GM13976 (cell line): ENCODE data around the gene PHF21A.

Experiments used
- DNase-seq: peaks from one replicate; pipeline ENCODE4 v3.0.0; 2012; ENCODE audit warnings: low spot score
- in situ Hi-C: fragments of 300-500 bp; cut with MboI; formaldehyde crosslinking; loops from one replicate; pipeline ENCODE4 v1.12.0; 2022; ENCODE audit warnings: low sequenced_read_pairs, mixed read lengths, inconsistent platforms; ENCODE audit not compliant: unreplicated experiment
- TF ChIP-seq, protein P1 (sequence below): IDR thresholded peaks from 2 replicates; pipeline ENCODE4 v1.5.1; 2012; ENCODE audit warnings: borderline replicate concordance, mild to moderate bottlenecking; ENCODE audit not compliant: insufficient read depth; ENCODE audit errors: extremely low read depth, missing control alignments, control extremely low read depth

Gene PHF21A

DNA sequence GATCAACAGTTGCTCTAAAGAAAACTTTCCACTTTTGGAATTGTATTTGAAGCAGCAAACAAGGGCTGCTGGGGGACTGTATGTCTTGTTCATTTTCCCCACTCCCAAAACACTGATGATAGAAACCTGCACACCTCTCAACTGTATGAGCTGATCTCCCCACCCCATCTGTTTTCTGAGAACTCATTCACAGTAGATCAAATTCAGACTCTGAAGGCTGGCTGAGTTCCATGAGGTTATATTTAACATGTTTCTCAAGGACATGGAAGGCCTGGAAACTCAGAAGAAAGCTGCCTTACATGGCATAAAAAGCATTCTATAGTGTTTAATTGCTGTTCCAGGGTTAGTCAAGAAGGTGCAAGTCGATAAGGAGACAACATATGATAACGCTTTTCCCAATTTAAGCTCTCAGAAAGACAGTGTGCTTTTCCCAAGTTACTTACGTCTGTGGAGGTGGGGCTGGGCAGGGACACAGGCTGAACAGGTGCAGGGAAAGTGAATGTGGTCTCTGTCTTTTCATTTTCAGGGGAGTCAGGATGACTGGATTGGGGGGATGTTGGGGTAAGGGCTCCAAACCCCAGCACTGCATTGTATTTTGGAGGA lies 175.8 kb downstream of the PHF21A start:
- no peak for DNase-seq
- TF ChIP-seq, protein P1, sequence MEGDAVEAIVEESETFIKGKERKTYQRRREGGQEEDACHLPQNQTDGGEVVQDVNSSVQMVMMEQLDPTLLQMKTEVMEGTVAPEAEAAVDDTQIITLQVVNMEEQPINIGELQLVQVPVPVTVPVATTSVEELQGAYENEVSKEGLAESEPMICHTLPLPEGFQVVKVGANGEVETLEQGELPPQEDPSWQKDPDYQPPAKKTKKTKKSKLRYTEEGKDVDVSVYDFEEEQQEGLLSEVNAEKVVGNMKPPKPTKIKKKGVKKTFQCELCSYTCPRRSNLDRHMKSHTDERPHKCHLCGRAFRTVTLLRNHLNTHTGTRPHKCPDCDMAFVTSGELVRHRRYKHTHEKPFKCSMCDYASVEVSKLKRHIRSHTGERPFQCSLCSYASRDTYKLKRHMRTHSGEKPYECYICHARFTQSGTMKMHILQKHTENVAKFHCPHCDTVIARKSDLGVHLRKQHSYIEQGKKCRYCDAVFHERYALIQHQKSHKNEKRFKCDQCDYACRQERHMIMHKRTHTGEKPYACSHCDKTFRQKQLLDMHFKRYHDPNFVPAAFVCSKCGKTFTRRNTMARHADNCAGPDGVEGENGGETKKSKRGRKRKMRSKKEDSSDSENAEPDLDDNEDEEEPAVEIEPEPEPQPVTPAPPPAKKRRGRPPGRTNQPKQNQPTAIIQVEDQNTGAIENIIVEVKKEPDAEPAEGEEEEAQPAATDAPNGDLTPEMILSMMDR, result no peak
- in situ Hi-C loops, result no loop called here

DNA sequence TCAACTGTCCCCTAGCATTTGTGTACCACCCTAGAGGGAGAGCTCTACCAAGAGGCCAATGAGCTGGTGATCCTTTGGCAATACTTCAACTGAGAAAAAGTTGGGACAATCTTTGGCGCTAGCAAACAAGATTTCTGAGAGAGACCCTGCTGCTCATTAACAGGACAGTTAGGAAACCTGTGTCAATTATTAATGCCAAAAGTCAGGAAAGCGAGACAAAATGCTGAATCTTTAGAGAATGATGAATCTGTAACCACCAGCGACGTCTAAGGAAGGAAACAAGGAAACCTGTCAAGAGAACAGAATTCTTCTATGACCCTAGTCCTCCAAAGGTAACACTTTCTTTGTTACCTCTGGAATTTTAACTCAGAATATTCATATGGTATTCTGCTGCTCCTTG lies 178.9 kb downstream of the PHF21A start:
- TF ChIP-seq, protein P1, result no peak
- no peak for DNase-seq
- in situ Hi-C loops, result no loop called here

DNA sequence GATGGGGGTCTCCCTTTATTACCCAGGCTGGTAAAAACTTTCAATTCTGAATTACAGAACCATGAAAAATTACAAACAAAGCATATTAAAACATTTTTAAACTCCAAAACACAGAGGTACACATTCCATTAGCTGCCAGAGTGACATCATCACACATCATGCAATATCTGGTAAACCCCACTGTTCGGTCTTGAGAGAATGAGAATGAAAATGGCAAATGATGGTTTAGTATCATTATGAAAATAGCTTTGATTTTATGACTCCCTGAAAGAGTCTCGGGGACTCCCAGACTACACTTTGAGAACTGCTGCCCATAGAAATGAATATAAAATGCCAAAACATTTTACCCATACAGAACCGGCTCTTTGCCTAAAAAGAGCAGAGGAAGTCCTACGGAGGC lies 180.0 kb downstream of the PHF21A start:
- in situ Hi-C loops, result no loop called here
- TF ChIP-seq, protein P1, result no peak

DNA sequence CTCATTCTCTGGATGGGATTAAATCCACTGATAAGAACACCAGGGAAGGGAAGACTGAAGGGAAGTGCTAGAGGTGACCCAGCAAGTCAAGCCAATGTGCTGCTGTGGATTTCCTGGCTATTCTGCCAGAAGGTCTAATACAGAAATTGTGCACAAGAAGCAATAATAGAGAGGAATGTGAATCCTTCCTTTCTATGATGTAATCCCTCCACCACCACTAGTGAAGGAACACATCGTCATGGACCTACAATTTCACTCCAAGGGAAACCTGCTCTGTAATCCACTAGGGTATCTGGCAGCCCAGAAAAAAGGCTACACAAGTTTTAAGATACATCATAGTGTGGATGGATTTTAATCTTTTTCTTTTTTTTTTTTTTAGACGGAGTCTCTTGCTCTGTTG lies 181.4 kb downstream of the PHF21A start:
- in situ Hi-C loops, result no loop called here
- TF ChIP-seq, protein P1, result no peak
- DNase-seq, result no peak

More for the DNA sequence above, 180.0 kb downstream of the PHF21A start:
- no peak for DNase-seq

DNA sequence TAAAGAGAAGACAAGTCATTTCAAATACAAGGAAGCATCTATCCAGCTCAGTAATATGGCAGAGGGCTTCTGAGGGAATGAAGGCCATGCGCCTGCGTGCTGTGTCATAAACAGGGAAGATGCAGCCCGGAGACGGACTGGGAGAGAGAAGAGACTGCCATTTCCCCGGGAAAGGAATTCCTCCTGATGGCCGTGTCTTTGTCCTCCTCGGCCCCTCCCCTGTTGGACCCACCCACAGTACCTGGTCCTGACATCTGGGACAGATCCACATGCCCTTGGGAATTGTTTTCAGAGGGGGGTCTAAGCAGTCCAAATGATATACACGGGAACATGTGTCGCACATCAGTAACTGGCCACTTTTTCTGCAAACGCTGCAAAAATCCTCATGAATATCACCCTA lies 183.3 kb downstream of the PHF21A start:
- DNase-seq, result no peak
- TF ChIP-seq, protein P1, result no peak
- in situ Hi-C loops, result no loop called here

DNA sequence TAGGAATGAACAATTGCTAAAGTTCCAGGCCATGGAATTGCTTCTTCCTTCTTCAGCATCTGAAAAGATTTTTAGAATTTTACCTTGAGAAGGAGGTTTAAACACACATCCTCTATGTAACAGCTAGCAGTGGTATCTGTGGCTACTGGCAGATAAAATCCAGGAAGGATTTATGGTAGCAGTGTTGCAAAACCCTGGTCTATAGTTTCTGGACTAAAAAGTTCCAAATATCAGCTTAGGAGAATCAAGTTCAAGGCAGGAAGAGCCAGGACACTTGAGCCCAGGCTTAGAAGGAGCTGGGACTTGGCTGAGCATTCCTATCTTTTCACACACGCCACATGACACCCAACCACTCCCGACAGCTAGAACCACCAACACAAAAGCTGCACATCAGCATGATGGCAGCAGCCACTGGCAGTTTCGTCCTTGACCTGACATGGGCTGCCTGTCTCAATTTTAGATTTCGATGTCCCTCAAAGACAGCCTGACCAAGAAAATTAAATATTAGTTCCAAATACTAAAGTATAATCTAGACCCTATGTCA lies 184.7 kb downstream of the PHF21A start:
- no peak for DNase-seq
- in situ Hi-C loops, result no loop called here
- TF ChIP-seq, protein P1, result no peak

DNA sequence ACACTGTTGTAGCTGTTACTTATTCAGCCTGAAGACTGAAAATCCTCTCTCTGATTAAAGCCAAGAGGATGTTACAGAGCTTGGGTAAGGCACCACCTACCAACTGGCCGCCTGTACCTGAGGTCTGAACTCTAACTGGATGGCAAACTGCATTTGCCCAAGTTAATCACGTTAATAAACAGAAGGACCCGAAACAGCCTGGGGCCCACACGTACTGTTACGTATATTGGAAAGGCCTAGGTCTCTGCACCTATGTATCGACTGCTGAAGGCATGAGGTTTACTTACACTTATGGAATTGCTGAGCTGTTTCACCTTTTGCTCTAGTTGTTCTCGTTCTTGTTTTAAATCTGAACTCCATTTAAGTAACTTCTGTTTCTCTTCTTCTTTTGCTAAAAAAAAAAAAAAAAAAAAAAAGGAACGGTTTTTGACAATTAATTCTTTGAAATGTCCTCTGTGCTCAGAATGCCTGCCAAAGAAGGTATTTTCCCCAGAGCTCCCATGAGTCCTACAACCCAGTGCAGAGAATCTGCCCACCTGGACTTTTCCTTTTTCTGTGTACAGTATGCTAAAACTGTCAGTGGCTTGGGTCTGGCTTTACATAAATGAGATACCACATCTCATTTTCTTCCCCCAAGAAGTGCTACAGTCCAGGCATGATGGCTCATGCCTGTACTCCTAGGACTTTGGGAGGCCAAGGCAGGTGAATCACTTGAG lies 185.7 kb downstream of the PHF21A start:
- in situ Hi-C loops, result no loop called here
- DNase-seq, result no peak
- TF ChIP-seq, protein P1, result no peak
